Endodermal cell (in vitro differentiated cells): ENCODE results near the gene HPN. TPM values are rescaled to one million over a fixed set of nuclear protein-coding genes. Genes with fewer than 3 reads are reported as not detected.
A peak's percentile ranks its signal among the peaks of the same experiment; 100 is the strongest.

ENCODE experiments used
- DNase-seq: peaks from one replicate; pipeline ENCODE4 v3.0.0-alpha.2; 2017
- H3K27ac ChIP-seq: 2 replicates; pipeline ENCODE4 v1.5.1; 2013; ENCODE audit warnings: mild to moderate bottlenecking, low read depth, low read length, moderate library complexity
- H3K27me3 ChIP-seq: 2 replicates; pipeline ENCODE4 v1.6.1; 2013; ENCODE audit warnings: mild to moderate bottlenecking, low read length, moderate library complexity; ENCODE audit not compliant: insufficient read depth, control insufficient read depth, poor library complexity, severe bottlenecking
- H3K36me3 ChIP-seq: 2 replicates; pipeline ENCODE4 v1.7.0; 2013; ENCODE audit warnings: mild to moderate bottlenecking, low read length, moderate library complexity; ENCODE audit not compliant: control insufficient read depth, insufficient read depth
- H3K4me1 ChIP-seq: one replicate; pipeline ENCODE4 v1.7.0; 2013; ENCODE audit warnings: low read length; ENCODE audit not compliant: control insufficient read depth, insufficient read depth
- H3K4me3 ChIP-seq: 2 replicates; pipeline ENCODE4 v1.5.1; 2013; ENCODE audit warnings: mild to moderate bottlenecking, low read length, moderate library complexity
- H3K9ac ChIP-seq: 2 replicates; pipeline ENCODE4 v1.6.1; 2013; ENCODE audit warnings: mild to moderate bottlenecking, low read length, moderate library complexity; ENCODE audit not compliant: poor library complexity, severe bottlenecking; ENCODE audit errors: extremely low read depth
- H3K9me3 ChIP-seq: 2 replicates; pipeline ENCODE4 v1.6.1; 2013; ENCODE audit warnings: mild to moderate bottlenecking, low read length, moderate library complexity; ENCODE audit not compliant: control insufficient read depth
- H3K27ac Mint-ChIP-seq: 2 replicates; pipeline ENCODE4 v1.8.0; 2020; ENCODE audit warnings: mixed read lengths
- H3K27me3 Mint-ChIP-seq: 2 replicates; pipeline ENCODE4 v1.8.0; 2021; ENCODE audit warnings: mild to moderate bottlenecking, mixed read lengths; ENCODE audit not compliant: insufficient read depth
- H3K36me3 Mint-ChIP-seq: 2 replicates; pipeline ENCODE4 v1.8.0; 2020; ENCODE audit warnings: low read depth, mixed read lengths
- H3K4me1 Mint-ChIP-seq: 2 replicates; pipeline ENCODE4 v1.8.0; 2020; ENCODE audit warnings: mixed read lengths
- H3K4me3 Mint-ChIP-seq: 2 replicates; pipeline ENCODE4 v1.8.0; 2020; ENCODE audit warnings: mild to moderate bottlenecking, moderate library complexity, mixed read lengths
- H3K9me3 Mint-ChIP-seq: 2 replicates; pipeline ENCODE4 v1.8.0; 2020; ENCODE audit warnings: mild to moderate bottlenecking, mixed read lengths
- CTCF ChIP-seq: fragments of 200-600 bp; sonication (generic); conservative IDR thresholded peaks from 2 replicates; pipeline ENCODE4 v1.5.0; 2021; ENCODE audit warnings: antibody characterized with exemption, mild to moderate bottlenecking
- WGBS, 2 experiments: methylation state at CpG; one replicate each; pipeline versions ENCODE4 v1.1.5 to v1.1.7; 2013; ENCODE audit warnings: missing lambda C conversion rate in 2 of 2, mixed read lengths in 1 of 2; ENCODE audit not compliant: insufficient coverage in 1 of 2, insufficient read length in 1 of 2; 5-methylcytosine and 5-hydroxymethylcytosine counted together
- total RNA-seq, 2 donors: library from RNA; stranded (reverse); fragmentation: NEBNext Ultra II Directional in 1 of 2; extraction: Animal tissue kit (Norgen Biotek cat#: 25700) in 1 of 2; gene quantifications; 2 replicates in 1 of 2; 3 replicates in 1 of 2; pipeline ENCODE4 v1.2.1, GENCODE V29; 2021

HPN gene
- total RNA-seq, 2 donors from 2014 or later: 29.0 to 49.6 TPM

GRCh38 chr19:35045667-35046300 lies 4.3 kb downstream of the HPN start:
- Mint-ChIP-seq H3K4me3 (no peak overlapping the region), H3K4me1 (peaks cover 29% of the 10 kb centered on the region), H3K36me3 (peaks cover 12% of the 10 kb centered on the region), H3K9me3 (no peaks in the 10 kb centered on the region), H3K27ac (peak overlapping the region; percentile 84), H3K27me3 (no peaks in the 10 kb centered on the region)
- peak; percentile 87 for DNase-seq
- Histone ChIP-seq H3K4me3 (no peak overlapping the region), H3K36me3 (no peaks in the 10 kb centered on the region), H3K4me1 (no peaks in the 10 kb centered on the region), H3K27ac (no peak overlapping the region), H3K9ac (no peak overlapping the region), H3K27me3 (no peaks in the 10 kb centered on the region), H3K9me3 (no peaks in the 10 kb centered on the region)
- WGBS, 2 experiments: 78 to 79% methylated on average over 8 to 10 of the region's 10 CpGs
- TF ChIP-seq CTCF: peak; percentile 63

GRCh38 chr19:35046461-35046860 lies 4.9 kb downstream of the HPN start:
- peaks cover 26% of the 10 kb centered on the region for H3K4me1 Mint-ChIP-seq
- H3K27me3 Mint-ChIP-seq: no peaks in the 10 kb centered on the region
- no peak overlapping the region for H3K27ac Mint-ChIP-seq
- peaks cover 14% of the 10 kb centered on the region for H3K36me3 Mint-ChIP-seq
- no peak overlapping the region for H3K27ac ChIP-seq
- TF ChIP-seq CTCF: no peak
- no peak for DNase-seq
- H3K4me1 ChIP-seq: no peaks in the 10 kb centered on the region
- 95 to 100% methylated on average over 1 to 5 of the region's 5 CpGs for WGBS, 2 experiments
- H3K36me3 ChIP-seq: no peaks in the 10 kb centered on the region
- H3K27me3 ChIP-seq: no peaks in the 10 kb centered on the region
- no peak overlapping the region for H3K4me3 Mint-ChIP-seq
- H3K9me3 Mint-ChIP-seq: no peaks in the 10 kb centered on the region
- H3K9ac ChIP-seq: no peak overlapping the region
- H3K9me3 ChIP-seq: no peaks in the 10 kb centered on the region
- no peak overlapping the region for H3K4me3 ChIP-seq

GRCh38 chr19:35048911-35049411 lies 7.4 kb downstream of the HPN start:
- no peaks in the 10 kb centered on the region for H3K9me3 Mint-ChIP-seq
- H3K4me1 Mint-ChIP-seq: peaks cover 21% of the 10 kb centered on the region
- Histone ChIP-seq H3K4me1 (no peaks in the 10 kb centered on the region), H3K9ac (no peak overlapping the region), H3K4me3 (no peak overlapping the region), H3K9me3 (no peaks in the 10 kb centered on the region), H3K27ac (no peak overlapping the region), H3K27me3 (no peaks in the 10 kb centered on the region), H3K36me3 (no peaks in the 10 kb centered on the region)
- H3K36me3 Mint-ChIP-seq: peaks cover 27% of the 10 kb centered on the region
- H3K4me3 Mint-ChIP-seq: no peak overlapping the region
- no peaks in the 10 kb centered on the region for H3K27me3 Mint-ChIP-seq
- DNase-seq: no peak
- no peak for TF ChIP-seq CTCF
- H3K27ac Mint-ChIP-seq: peak overlapping the region; percentile 50
- 79 to 86% methylated on average over 7 to 12 of the region's 12 CpGs for WGBS, 2 experiments
